Hepatocyte (in vitro differentiated cells): ENCODE measurements around the gene LINC00632.
A peak's percentile ranks its signal among the peaks of the same experiment; 100 is the strongest.

Experiments
- CTCF ChIP-seq: fragments of 200-600 bp; sonication (generic); IDR thresholded peaks from 2 replicates; pipeline ENCODE4 v1.5.1; 2016; ENCODE audit warnings: antibody characterized with exemption, mild to moderate bottlenecking; ENCODE audit not compliant: poor library complexity
- EZH2 ChIP-seq: fragments of 200-600 bp; sonication (generic); IDR thresholded peaks from 2 replicates; pipeline ENCODE4 v1.6.1; 2016; ENCODE audit warnings: antibody characterized with exemption, mild to moderate bottlenecking, borderline replicate concordance
- EZH2phosphoT487 ChIP-seq: fragments of 200-600 bp; sonication (generic); IDR thresholded peaks from one replicate; pipeline ENCODE4 v1.6.1; 2018; ENCODE audit warnings: antibody characterized with exemption, mild to moderate bottlenecking, low read depth, moderate library complexity; ENCODE audit not compliant: unreplicated experiment, severe bottlenecking

GRCh38 chrX:140701480-140701879 is 8.1 kb upstream of the LINC00632 start:
- TF ChIP-seq CTCF (peak; percentile 46), EZH2phosphoT487 (no peak), EZH2 (no peak)
